HCT116 (cell line): ENCODE results near the gene TBATA. TPM values are rescaled to one million over a fixed set of nuclear protein-coding genes. Genes with fewer than 3 reads are reported as not detected.

Source experiments
- ATAC-seq: fragments of 200-7000 bp; cut with Tn5 transposase; 2 replicates; pipeline ENCODE4 v1.9.1; 2020; ENCODE audit warnings: mild to moderate bottlenecking, moderate library complexity
- BruUV-seq: library from RNA; stranded (reverse); fragments of 400-500 nt; replicated peaks from 2 replicates; lab custom pipeline; 2021; lab: Mats Ljungman, UMichigan
- CTCF ChIA-PET: fragments of 300-600 bp; sonication (Branson Sonifier 250); formaldehyde crosslinking; loops from one replicate; lab custom pipeline; 2021; ENCODE audit warnings: antibody characterized with exemption; lab: Charles Lee
- POLR2A ChIA-PET: fragments of 300-600, 350-600 bp; sonication (Branson Sonifier 250); formaldehyde crosslinking; loops from one replicate; lab custom pipeline; 2021; ENCODE audit warnings: antibody characterized with exemption; lab: Charles Lee
- RAD21 ChIA-PET, 2 experiments: fragments of 300-600 bp; sonication (Branson Sonifier 250); formaldehyde crosslinking; loops; one replicate each; lab custom pipeline; 2023; ENCODE audit warnings: low total read pairs in 2 of 2; ENCODE audit not compliant: uncharacterized antibody in 2 of 2, unreplicated experiment in 2 of 2, low non-redundant PET in 1 of 2; lab: Charles Lee
- DNase-seq: peaks from one replicate; pipeline ENCODE4 v3.0.0-alpha.2; 2010; ENCODE audit warnings: low read depth, low spot score
- H2AFZ ChIP-seq: fragments of 200-600 bp; shearing (Covaris generic), sonication (generic); 2 replicates; pipeline ENCODE4 v1.6.1; 2017; ENCODE audit warnings: low read depth, mixed run types, mixed read lengths, antibody characterized with exemption, low read length; ENCODE audit not compliant: poor library complexity, severe bottlenecking
- H3K27ac ChIP-seq: 2 replicates; pipeline ENCODE4 v1.5.1; 2012; ENCODE audit warnings: low read depth, low read length
- H3K27me3 ChIP-seq: fragments of 200-600 bp; sonication (generic); 2 replicates; pipeline ENCODE4 v1.6.1; 2016; ENCODE audit warnings: mixed run types, low read length, mixed read lengths; ENCODE audit not compliant: insufficient read depth
- H3K36me3 ChIP-seq, 2 experiments: fragments of 200-500 bp in 1 of 2; fragments of 200-600 bp in 1 of 2; sonication (Bioruptor generic) in 1 of 2; sonication (generic) in 1 of 2; 2 replicates each; pipeline versions ENCODE4 v1.5.1 to v1.6.1; 2014 to 2016; ENCODE audit warnings: low read length in 2 of 2, inconsistent platforms in 1 of 2, mixed read lengths in 1 of 2, mixed run types in 1 of 2; ENCODE audit not compliant: insufficient read depth in 2 of 2, control insufficient read depth in 1 of 2
- H3K4me1 ChIP-seq, 2 experiments: fragments of 200-600 bp in 1 of 2; sonication (generic) in 1 of 2; 2 replicates each; pipeline versions ENCODE4 v1.5.1 to v1.6.1; 2012 to 2017; ENCODE audit warnings: low read length in 2 of 2, inconsistent platforms in 1 of 2, mild to moderate bottlenecking in 1 of 2, mixed read lengths in 1 of 2, mixed run types in 1 of 2, moderate library complexity in 1 of 2; ENCODE audit not compliant: insufficient read depth in 2 of 2, control insufficient read depth in 1 of 2
- H3K4me2 ChIP-seq: fragments of 200-600 bp; sonication (generic); 2 replicates; pipeline ENCODE4 v1.6.1; 2017; ENCODE audit warnings: mixed run types, low read length, mixed read lengths
- H3K4me3 ChIP-seq, 2 experiments: fragments of 200-600 bp in 1 of 2; sonication (generic) in 1 of 2; replicated peaks in 1 of 2; 2 replicates each; pipeline ENCODE4 v1.5.1; 2011 to 2016; ENCODE audit warnings: low read length in 2 of 2, control low read depth in 1 of 2, low read depth in 1 of 2, mild to moderate bottlenecking in 1 of 2, mixed read lengths in 1 of 2, mixed run types in 1 of 2
- H3K79me2 ChIP-seq: fragments of 200-600 bp; sonication (generic); 2 replicates; pipeline ENCODE4 v1.6.1; 2017; ENCODE audit warnings: mild to moderate bottlenecking, mixed run types, low read length, moderate library complexity, mixed read lengths; ENCODE audit not compliant: insufficient read depth
- H3K9ac ChIP-seq: fragments of 200-600 bp; sonication (generic); 2 replicates; pipeline ENCODE4 v1.6.1; 2016; ENCODE audit warnings: low read length, mixed read lengths
- H3K9me2 ChIP-seq: fragments of 200-600 bp; sonication (generic), shearing (Covaris generic); 2 replicates; pipeline ENCODE4 v1.6.1; 2017; ENCODE audit warnings: mixed run types, mild to moderate bottlenecking, moderate library complexity; ENCODE audit not compliant: insufficient read depth
- H3K9me3 ChIP-seq, 2 experiments: fragments of 200-500 bp in 1 of 2; fragments of 200-600 bp in 1 of 2; sonication (Bioruptor generic) in 1 of 2; sonication (generic) in 1 of 2; 2 replicates each; pipeline ENCODE4 v1.6.1; 2014 to 2017; ENCODE audit warnings: low read length in 2 of 2, mixed read lengths in 2 of 2, inconsistent platforms in 1 of 2, low read depth in 1 of 2, mild to moderate bottlenecking in 1 of 2, mixed run types in 1 of 2, moderate library complexity in 1 of 2; ENCODE audit not compliant: control insufficient read depth in 1 of 2, insufficient read depth in 1 of 2
- H4K20me1 ChIP-seq: fragments of 200-600 bp; sonication (generic), shearing (Covaris generic); 2 replicates; pipeline ENCODE4 v1.6.1; 2017; ENCODE audit warnings: mixed run types, mild to moderate bottlenecking, moderate library complexity; ENCODE audit not compliant: insufficient read depth
- CBX3 ChIP-seq: IDR thresholded peaks from 2 replicates; pipeline ENCODE4 v1.6.1; 2012; ENCODE audit warnings: low read depth
- EGR1 ChIP-seq: IDR thresholded peaks from 2 replicates; pipeline ENCODE4 v1.6.1; 2012; ENCODE audit warnings: low read depth
- ELF1 ChIP-seq: IDR thresholded peaks from 2 replicates; pipeline ENCODE4 v1.6.1; 2012; ENCODE audit warnings: low read depth, borderline replicate concordance
- EZH2 ChIP-seq: fragments of 200-600 bp; sonication (generic); IDR thresholded peaks from 2 replicates; pipeline ENCODE4 v1.6.1; 2017; ENCODE audit warnings: antibody characterized with exemption, mixed run types
- FOSL1 ChIP-seq: IDR thresholded peaks from 2 replicates; pipeline ENCODE4 v1.6.1; 2012; ENCODE audit warnings: low read depth
- POLR2A ChIP-seq: IDR thresholded peaks from 2 replicates; pipeline ENCODE4 v1.7.0; 2011; ENCODE audit warnings: borderline replicate concordance; ENCODE audit not compliant: insufficient read depth, insufficient read length; ENCODE audit errors: extremely low read depth
- RAD21 ChIP-seq: IDR thresholded peaks from 2 replicates; pipeline ENCODE4 v1.6.1; 2012; ENCODE audit warnings: low read depth, mild to moderate bottlenecking
- SIN3A ChIP-seq: IDR thresholded peaks from 2 replicates; pipeline ENCODE4 v1.6.1; 2012; ENCODE audit warnings: low read depth
- SRF ChIP-seq: IDR thresholded peaks from 2 replicates; pipeline ENCODE4 v1.6.1; 2012; ENCODE audit warnings: low read depth
- TCF7L2 ChIP-seq: IDR thresholded peaks from 2 replicates; pipeline ENCODE4 v1.7.0; 2011; ENCODE audit warnings: borderline replicate concordance, inconsistent platforms; ENCODE audit not compliant: insufficient read depth, insufficient read length; ENCODE audit errors: extremely low read depth
- ZFX ChIP-seq: fragments of 450-650 bp; IDR thresholded peaks from 2 replicates; pipeline ENCODE4 v1.6.1; 2017
- intact Hi-C: fragments of 100-400 bp; cut with micrococcal nuclease; formaldehyde crosslinking; loops from 2 replicates; pipeline ENCODE4 v1.10.0; 2022
- total RNA-seq: library from RNA; stranded (reverse); gene quantifications from one replicate; pipeline ENCODE4 v1.2.1, GENCODE V29; 2021; ENCODE audit not compliant: unreplicated experiment
- TF ChIP-seq, protein P1 (sequence below), 3 experiments: fragments of 200-600 bp in 1 of 3; sonication (generic) in 1 of 3; IDR thresholded peaks in 2 of 3; conservative IDR thresholded peaks in 1 of 3; 2 replicates each; pipeline ENCODE4 v1.5.1; 2012 to 2017; ENCODE audit warnings: low read depth in 2 of 3, low read length in 2 of 3, antibody characterized with exemption in 1 of 3, borderline replicate concordance in 1 of 3, control low read depth in 1 of 3, mild to moderate bottlenecking in 1 of 3, mixed read lengths in 1 of 3, mixed run types in 1 of 3, moderate library complexity in 1 of 3; ENCODE audit not compliant: insufficient read depth in 1 of 3
- TF ChIP-seq, protein P2 (sequence below): IDR thresholded peaks from 2 replicates; pipeline ENCODE4 v1.6.1; 2012; ENCODE audit warnings: low read depth
- TF ChIP-seq, protein P3 (sequence below): IDR thresholded peaks from 2 replicates; pipeline ENCODE4 v1.6.1; 2012
- TF ChIP-seq, protein P4 (sequence below): IDR thresholded peaks from 2 replicates; pipeline ENCODE4 v1.6.1; 2012

TBATA gene
- total RNA-seq, 1 experiment from 2014 or later = not detected

DNA sequence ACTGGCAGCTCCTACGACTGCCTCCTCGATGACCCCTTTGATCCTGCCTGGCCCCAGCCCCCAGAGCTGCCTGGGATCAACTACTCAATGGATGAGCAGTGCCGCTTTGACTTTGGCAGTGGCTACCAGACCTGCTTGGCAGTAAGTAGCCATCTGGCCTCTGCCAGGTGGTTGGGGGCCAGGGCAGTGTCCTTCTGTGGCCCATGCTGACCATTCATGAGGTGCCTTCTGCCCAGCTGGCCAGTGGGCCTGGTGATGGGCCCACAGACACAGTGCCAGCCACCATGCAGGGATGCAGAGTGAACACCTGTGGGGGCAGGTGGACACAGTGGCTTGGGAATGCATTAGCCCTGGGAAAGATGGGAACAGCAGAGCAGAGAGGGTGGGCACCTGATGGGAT is 50.0 kb downstream of the TBATA start:
- intact Hi-C loops = no loop called here
- no TSS peak for BruUV-seq
- Histone ChIP-seq H3K9me3 (no peaks in the 10 kb centered on the region), H3K36me3 (no peaks in the 10 kb centered on the region), H3K4me3 (no peak overlapping the region), H2AFZ (no peak overlapping the region), H3K27me3 (no peaks in the 10 kb centered on the region), H3K9ac (no peak overlapping the region), H4K20me1 (no peaks in the 10 kb centered on the region), H3K27ac (no peak overlapping the region), H3K4me1 (peaks cover 12 to 23% of the 10 kb centered on the region in 2 experiments), H3K9me2 (no peaks in the 10 kb centered on the region), H3K79me2 (no peaks in the 10 kb centered on the region), H3K4me2 (no peak overlapping the region)
- DNase-seq (no peak), ATAC-seq (no peak)
- CTCF ChIA-PET = no interaction called here
- POLR2A ChIA-PET = no interaction called here
- TF ChIP-seq, protein P1, sequence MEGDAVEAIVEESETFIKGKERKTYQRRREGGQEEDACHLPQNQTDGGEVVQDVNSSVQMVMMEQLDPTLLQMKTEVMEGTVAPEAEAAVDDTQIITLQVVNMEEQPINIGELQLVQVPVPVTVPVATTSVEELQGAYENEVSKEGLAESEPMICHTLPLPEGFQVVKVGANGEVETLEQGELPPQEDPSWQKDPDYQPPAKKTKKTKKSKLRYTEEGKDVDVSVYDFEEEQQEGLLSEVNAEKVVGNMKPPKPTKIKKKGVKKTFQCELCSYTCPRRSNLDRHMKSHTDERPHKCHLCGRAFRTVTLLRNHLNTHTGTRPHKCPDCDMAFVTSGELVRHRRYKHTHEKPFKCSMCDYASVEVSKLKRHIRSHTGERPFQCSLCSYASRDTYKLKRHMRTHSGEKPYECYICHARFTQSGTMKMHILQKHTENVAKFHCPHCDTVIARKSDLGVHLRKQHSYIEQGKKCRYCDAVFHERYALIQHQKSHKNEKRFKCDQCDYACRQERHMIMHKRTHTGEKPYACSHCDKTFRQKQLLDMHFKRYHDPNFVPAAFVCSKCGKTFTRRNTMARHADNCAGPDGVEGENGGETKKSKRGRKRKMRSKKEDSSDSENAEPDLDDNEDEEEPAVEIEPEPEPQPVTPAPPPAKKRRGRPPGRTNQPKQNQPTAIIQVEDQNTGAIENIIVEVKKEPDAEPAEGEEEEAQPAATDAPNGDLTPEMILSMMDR (IDR thresholded peaks at IDR 0.05 in 2 of 3, conservative IDR thresholded peaks at IDR 0.05 in 1 of 3; ENCODE audit: borderline replicate concordance in 1 of 3, insufficient read depth in 1 of 3, low read depth in 2 of 3, low read length in 2 of 3) = no peak
- no peak for TF ChIP-seq ZFX
- no peak for TF ChIP-seq FOSL1
- TF ChIP-seq, protein P2, sequence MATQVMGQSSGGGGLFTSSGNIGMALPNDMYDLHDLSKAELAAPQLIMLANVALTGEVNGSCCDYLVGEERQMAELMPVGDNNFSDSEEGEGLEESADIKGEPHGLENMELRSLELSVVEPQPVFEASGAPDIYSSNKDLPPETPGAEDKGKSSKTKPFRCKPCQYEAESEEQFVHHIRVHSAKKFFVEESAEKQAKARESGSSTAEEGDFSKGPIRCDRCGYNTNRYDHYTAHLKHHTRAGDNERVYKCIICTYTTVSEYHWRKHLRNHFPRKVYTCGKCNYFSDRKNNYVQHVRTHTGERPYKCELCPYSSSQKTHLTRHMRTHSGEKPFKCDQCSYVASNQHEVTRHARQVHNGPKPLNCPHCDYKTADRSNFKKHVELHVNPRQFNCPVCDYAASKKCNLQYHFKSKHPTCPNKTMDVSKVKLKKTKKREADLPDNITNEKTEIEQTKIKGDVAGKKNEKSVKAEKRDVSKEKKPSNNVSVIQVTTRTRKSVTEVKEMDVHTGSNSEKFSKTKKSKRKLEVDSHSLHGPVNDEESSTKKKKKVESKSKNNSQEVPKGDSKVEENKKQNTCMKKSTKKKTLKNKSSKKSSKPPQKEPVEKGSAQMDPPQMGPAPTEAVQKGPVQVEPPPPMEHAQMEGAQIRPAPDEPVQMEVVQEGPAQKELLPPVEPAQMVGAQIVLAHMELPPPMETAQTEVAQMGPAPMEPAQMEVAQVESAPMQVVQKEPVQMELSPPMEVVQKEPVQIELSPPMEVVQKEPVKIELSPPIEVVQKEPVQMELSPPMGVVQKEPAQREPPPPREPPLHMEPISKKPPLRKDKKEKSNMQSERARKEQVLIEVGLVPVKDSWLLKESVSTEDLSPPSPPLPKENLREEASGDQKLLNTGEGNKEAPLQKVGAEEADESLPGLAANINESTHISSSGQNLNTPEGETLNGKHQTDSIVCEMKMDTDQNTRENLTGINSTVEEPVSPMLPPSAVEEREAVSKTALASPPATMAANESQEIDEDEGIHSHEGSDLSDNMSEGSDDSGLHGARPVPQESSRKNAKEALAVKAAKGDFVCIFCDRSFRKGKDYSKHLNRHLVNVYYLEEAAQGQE = no peak
- no peak for TF ChIP-seq SRF
- no peak for TF ChIP-seq TCF7L2
- TF ChIP-seq SIN3A = no peak
- no peak for TF ChIP-seq POLR2A
- TF ChIP-seq CBX3 = no peak
- TF ChIP-seq EGR1 = no peak
- TF ChIP-seq, protein P3, sequence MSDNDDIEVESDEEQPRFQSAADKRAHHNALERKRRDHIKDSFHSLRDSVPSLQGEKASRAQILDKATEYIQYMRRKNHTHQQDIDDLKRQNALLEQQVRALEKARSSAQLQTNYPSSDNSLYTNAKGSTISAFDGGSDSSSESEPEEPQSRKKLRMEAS = no peak
- TF ChIP-seq, protein P4, sequence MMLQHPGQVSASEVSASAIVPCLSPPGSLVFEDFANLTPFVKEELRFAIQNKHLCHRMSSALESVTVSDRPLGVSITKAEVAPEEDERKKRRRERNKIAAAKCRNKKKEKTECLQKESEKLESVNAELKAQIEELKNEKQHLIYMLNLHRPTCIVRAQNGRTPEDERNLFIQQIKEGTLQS = no peak
- TF ChIP-seq ELF1 = no peak
- TF ChIP-seq RAD21 = no peak
- TF ChIP-seq EZH2 = no peak
- RAD21 ChIA-PET = no interaction called here
